K562 (cell line): ENCODE measurements around the gene THSD8. TPM values are rescaled to one million over a fixed set of nuclear protein-coding genes. Genes with fewer than 3 reads are reported as not detected.

Experiments used
- BRD9 ChIP-seq: fragments of 450-650 bp; IDR thresholded peaks from 2 replicates; pipeline ENCODE4 v1.6.1; 2018; ENCODE audit warnings: low read depth; ENCODE audit not compliant: partially characterized antibody
- CREB5 ChIP-seq: fragments of 250-450 bp; sonication (Bioruptor Pico); IDR thresholded peaks from 2 replicates; pipeline ENCODE4 v1.5.0; 2020; ENCODE audit warnings: mild to moderate bottlenecking
- KDM1A ChIP-seq, 2 experiments: fragments of 450-650 bp; IDR thresholded peaks; 2 replicates each; pipeline ENCODE4 v1.6.1; 2016; ENCODE audit warnings: mild to moderate bottlenecking in 2 of 2
- MAFK ChIP-seq: IDR thresholded peaks from 2 replicates; pipeline ENCODE4 v1.6.1; 2011; ENCODE audit warnings: low read length, improper control_type of control experiment
- MXI1 ChIP-seq: IDR thresholded peaks from 2 replicates; pipeline ENCODE4 v1.6.1; 2011; ENCODE audit warnings: low read depth, mild to moderate bottlenecking, improper control_type of control experiment, low read length
- NONO ChIP-seq, 2 experiments: fragments of 200-400 bp in 1 of 2; fragments of 450-650 bp in 1 of 2; formaldehyde crosslinking in 1 of 2; IDR thresholded peaks; 2 replicates each; pipeline ENCODE4 v1.6.1; 2017; ENCODE audit warnings: low read depth in 2 of 2, mild to moderate bottlenecking in 2 of 2, moderate library complexity in 2 of 2, low read length in 1 of 2
- PHB ChIP-seq: fragments of 250-450 bp; sonication (Bioruptor Pico); IDR thresholded peaks from 2 replicates; pipeline ENCODE4 v1.5.0; 2021
- PHF21A ChIP-seq: fragments of 450-650 bp; IDR thresholded peaks from 2 replicates; pipeline ENCODE4 v1.6.1; 2017; ENCODE audit warnings: low read depth, borderline replicate concordance
- TCFL5 ChIP-seq: fragments of 250-450 bp; sonication (Bioruptor Pico); conservative IDR thresholded peaks from 2 replicates; pipeline ENCODE4 v1.6.1; 2021; ENCODE audit warnings: mild to moderate bottlenecking, moderate library complexity, matching md5 sums
- TRIM28 ChIP-seq: fragments of 450-650 bp; IDR thresholded peaks from 2 replicates; pipeline ENCODE4 v1.6.1; 2017
- ZNF609 ChIP-seq: sonication (generic); formaldehyde crosslinking; IDR thresholded peaks from 2 replicates; pipeline ENCODE4 v1.8.1; 2023; ENCODE audit warnings: missing genetic modification reagents, mild to moderate bottlenecking, borderline replicate concordance
- ZSCAN32 ChIP-seq: fragments of 450-650 bp; formaldehyde crosslinking; IDR thresholded peaks from 2 replicates; pipeline ENCODE4 v1.4.0; 2020; ENCODE audit warnings: mild to moderate bottlenecking, moderate library complexity
- polyA plus RNA-seq, 8 experiments: library from polyadenylated mRNA; depleted of rRNA in 4 of 8; stranded (reverse) in 5 of 8; unstranded in 3 of 8; fragments of >200 nt; fragmentation: Nextera tagmentation in 2 of 8; fragmentation: Illumina TruSeq in 1 of 8; extraction: Ambion mirVana in 2 of 8; extraction: Trizol in 1 of 8; gene quantifications; 2 replicates each; pipeline versions ENCODE4 v1.2.1 to v1.2.3, GENCODE V29; 2011 to 2014; ENCODE audit warnings: inconsistent platforms in 1 of 8, missing spikeins in 1 of 8
- total RNA-seq, 7 experiments: library from RNA; depleted of rRNA in 6 of 7; stranded (reverse); fragments of >200 nt in 6 of 7; fragmentation: Illumina TruSeq in 2 of 7; extraction: Trizol in 2 of 7; gene quantifications; 2 replicates each; pipeline versions ENCODE4 v1.2.1 to v1.2.3, GENCODE V29; 2011 to 2021; ENCODE audit warnings: low replicate concordance in 1 of 7
- TF ChIP-seq, protein P1 (sequence below): fragments of 200-800 bp; sonication (Bioruptor generic); IDR thresholded peaks from 2 replicates; pipeline ENCODE4 v1.6.1; 2016; ENCODE audit warnings: missing genetic modification characterization, missing compliant biosample characterization

The THSD8 gene
- total and polyA plus RNA-seq, 9 of the 15 experiments (the other 6 are each of a cell fraction or from before 2014, with no cell fraction given) = 8.4 to 42.4 (median 19.9) TPM; not detected in 2

DNA sequence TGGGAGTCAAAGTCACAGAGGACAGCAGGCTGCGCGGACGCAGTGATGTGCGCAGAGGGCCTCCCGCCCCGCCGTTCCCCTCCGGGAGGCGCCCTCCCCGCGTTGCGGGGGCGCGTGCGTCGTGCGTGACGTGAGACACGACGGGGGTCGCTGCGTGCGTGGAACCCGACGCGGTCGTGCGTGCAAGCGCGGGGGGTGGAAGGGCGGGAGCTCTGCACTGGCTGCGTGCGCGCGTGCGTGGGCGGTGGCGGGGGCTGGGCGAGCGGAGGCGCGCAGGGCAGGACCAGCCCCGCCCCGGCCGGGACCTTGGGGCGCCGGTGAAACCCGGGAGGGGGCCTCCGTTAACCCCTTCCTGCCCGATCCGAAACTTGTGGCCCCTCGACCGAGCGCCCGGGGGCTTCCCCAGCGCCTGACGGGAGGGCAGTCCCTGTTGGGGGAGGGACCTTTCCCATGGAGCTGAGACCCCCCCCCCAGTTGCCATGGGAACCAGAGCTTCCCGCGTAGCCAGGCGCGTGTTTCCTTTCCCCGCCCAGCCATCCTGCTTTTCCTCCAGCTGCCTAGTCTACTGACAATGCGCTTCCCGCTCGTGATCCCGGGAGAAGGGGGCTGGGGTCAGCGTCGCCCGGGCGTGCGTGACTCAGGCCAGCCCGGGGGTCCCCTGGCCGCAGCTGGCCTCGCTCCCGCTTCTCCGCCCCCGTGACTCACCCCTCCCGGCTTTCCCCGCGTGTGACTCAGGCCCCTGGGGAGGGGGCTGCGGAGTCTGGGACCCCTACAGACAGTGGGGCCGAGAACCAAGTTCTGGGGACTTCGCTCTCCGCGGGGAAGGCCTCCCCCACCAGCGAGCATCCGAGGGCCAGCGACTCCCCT, 19.2 kb upstream of the THSD8 start (continued):
- TF ChIP-seq ZNF609 (no peak), MXI1 (peak; percentile 82), MAFK (no peak), BRD9 (no peak), TRIM28 (no peak), KDM1A (IDR thresholded peaks at IDR 0.05) (no peak), PHF21A (no peak), NONO (IDR thresholded peaks at IDR 0.05; ENCODE audit: low read depth in 2 of 2, low read length in 1 of 2) (peak in 1 of 2 experiments; percentile 92; a peak in 2 of 4 replicates), ZSCAN32 (CRISPR knock-in tag) (no peak), TCFL5 (CRISPR knock-in tag) (no peak), CREB5 (CRISPR knock-in tag) (no peak), PHB (CRISPR knock-in tag) (no peak)
- TF ChIP-seq, protein P1, sequence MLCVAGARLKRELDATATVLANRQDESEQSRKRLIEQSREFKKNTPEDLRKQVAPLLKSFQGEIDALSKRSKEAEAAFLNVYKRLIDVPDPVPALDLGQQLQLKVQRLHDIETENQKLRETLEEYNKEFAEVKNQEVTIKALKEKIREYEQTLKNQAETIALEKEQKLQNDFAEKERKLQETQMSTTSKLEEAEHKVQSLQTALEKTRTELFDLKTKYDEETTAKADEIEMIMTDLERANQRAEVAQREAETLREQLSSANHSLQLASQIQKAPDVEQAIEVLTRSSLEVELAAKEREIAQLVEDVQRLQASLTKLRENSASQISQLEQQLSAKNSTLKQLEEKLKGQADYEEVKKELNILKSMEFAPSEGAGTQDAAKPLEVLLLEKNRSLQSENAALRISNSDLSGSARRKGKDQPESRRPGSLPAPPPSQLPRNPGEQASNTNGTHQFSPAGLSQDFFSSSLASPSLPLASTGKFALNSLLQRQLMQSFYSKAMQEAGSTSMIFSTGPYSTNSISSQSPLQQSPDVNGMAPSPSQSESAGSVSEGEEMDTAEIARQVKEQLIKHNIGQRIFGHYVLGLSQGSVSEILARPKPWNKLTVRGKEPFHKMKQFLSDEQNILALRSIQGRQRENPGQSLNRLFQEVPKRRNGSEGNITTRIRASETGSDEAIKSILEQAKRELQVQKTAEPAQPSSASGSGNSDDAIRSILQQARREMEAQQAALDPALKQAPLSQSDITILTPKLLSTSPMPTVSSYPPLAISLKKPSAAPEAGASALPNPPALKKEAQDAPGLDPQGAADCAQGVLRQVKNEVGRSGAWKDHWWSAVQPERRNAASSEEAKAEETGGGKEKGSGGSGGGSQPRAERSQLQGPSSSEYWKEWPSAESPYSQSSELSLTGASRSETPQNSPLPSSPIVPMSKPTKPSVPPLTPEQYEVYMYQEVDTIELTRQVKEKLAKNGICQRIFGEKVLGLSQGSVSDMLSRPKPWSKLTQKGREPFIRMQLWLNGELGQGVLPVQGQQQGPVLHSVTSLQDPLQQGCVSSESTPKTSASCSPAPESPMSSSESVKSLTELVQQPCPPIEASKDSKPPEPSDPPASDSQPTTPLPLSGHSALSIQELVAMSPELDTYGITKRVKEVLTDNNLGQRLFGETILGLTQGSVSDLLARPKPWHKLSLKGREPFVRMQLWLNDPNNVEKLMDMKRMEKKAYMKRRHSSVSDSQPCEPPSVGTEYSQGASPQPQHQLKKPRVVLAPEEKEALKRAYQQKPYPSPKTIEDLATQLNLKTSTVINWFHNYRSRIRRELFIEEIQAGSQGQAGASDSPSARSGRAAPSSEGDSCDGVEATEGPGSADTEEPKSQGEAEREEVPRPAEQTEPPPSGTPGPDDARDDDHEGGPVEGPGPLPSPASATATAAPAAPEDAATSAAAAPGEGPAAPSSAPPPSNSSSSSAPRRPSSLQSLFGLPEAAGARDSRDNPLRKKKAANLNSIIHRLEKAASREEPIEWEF = no peak
- TF ChIP-seq, all 486 proteins: peak for 148
